HG03378 (cell line): Measurements from ENCODE around the gene ATF6.
"Not testable (repeated sequence)": the region's sequence is repeated elsewhere in the genome, so short reads cannot be mapped to it uniquely, and the experiment has no call there.

Experiments
- ATAC-seq: cut with Tn5 transposase; IDR thresholded peaks from one replicate; pipeline ENCODE4 v1.9.1; 2021; ENCODE audit warnings: mild to moderate bottlenecking, moderate library complexity; ENCODE audit not compliant: unreplicated experiment

Gene ATF6

GRCh38 chr1:161733526-161733925, 32.6 kb upstream of the ATF6 start:
- no peak for ATAC-seq

- ATAC-seq = no peak
Measured at GRCh38 chr1:161735837-161736236, 30.3 kb upstream of the ATF6 start.

GRCh38 chr1:161736335-161736969, 29.7 kb upstream of the ATF6 start:
- ATAC-seq = no peak

GRCh38 chr1:161737625-161738024, 28.5 kb upstream of the ATF6 start:
- no peak for ATAC-seq

GRCh38 chr1:161738627-161739287, 27.4 kb upstream of the ATF6 start:
- ATAC-seq = peak; percentile 59

GRCh38 chr1:161739865-161740566, 26.1 kb upstream of the ATF6 start:
- ATAC-seq = no peak

GRCh38 chr1:161740921-161741320, 25.2 kb upstream of the ATF6 start:
- ATAC-seq = no peak

- no peak for ATAC-seq
Measured at GRCh38 chr1:161743231-161743630, 22.9 kb upstream of the ATF6 start.

GRCh38 chr1:161747801-161748200, 18.3 kb upstream of the ATF6 start:
- ATAC-seq = no peak

GRCh38 chr1:161749509-161750407, 16.4 kb upstream of the ATF6 start, which contains the start of gene DUSP12:
DUSP12 (plus strand) TSS chr1:161749786; CDS start chr1:161749802, 16 bp downstream.
- ATAC-seq = peak; percentile 94

GRCh38 chr1:161763522-161764098, 2.5 kb upstream of the ATF6 start:
- no peak for ATAC-seq

- ATAC-seq = no peak
Measured at GRCh38 chr1:161768461-161768860, 2.3 kb downstream of the ATF6 start.

GRCh38 chr1:161768986-161769672, 3.0 kb downstream of the ATF6 start:
- no peak for ATAC-seq

GRCh38 chr1:161769673-161770045, 3.5 kb downstream of the ATF6 start:
- not testable (repeated sequence) for ATAC-seq

- ATAC-seq = no peak
Measured at GRCh38 chr1:161770250-161770649, 4.1 kb downstream of the ATF6 start.

- no peak for ATAC-seq
Measured at GRCh38 chr1:161771161-161771560, 5.0 kb downstream of the ATF6 start.

GRCh38 chr1:161771973-161772372, 5.9 kb downstream of the ATF6 start:
- no peak for ATAC-seq

GRCh38 chr1:161772397-161772796, 6.3 kb downstream of the ATF6 start:
- no peak for ATAC-seq

GRCh38 chr1:161773791-161774190, 7.7 kb downstream of the ATF6 start:
- ATAC-seq = no peak

- ATAC-seq = no peak
Measured at GRCh38 chr1:161777261-161777660, 11.1 kb downstream of the ATF6 start.
